SU-DHL-6 (cell line): ENCODE measurements around the gene GGA3.

Experiments
- H2AFZ ChIP-seq: fragments of 200-600 bp; sonication (generic); 2 replicates; pipeline ENCODE4 v1.6.1; 2014; ENCODE audit warnings: low read depth, mild to moderate bottlenecking, moderate library complexity, mixed read lengths, antibody characterized with exemption, low read length; ENCODE audit not compliant: severe bottlenecking
- H3F3A ChIP-seq: fragments of 200-600 bp; shearing (Covaris generic); 2 replicates; pipeline ENCODE4 v1.6.0; 2016; ENCODE audit warnings: antibody characterized with exemption, mild to moderate bottlenecking; ENCODE audit not compliant: insufficient read depth
- H3K27ac ChIP-seq: fragments of 200-600 bp; sonication (generic); 2 replicates; pipeline ENCODE4 v1.5.1; 2016; ENCODE audit warnings: low read depth, mild to moderate bottlenecking, low read length, moderate library complexity, mixed read lengths
- H3K27me3 ChIP-seq: fragments of 200-600 bp; sonication (generic), shearing (Covaris generic); 2 replicates; pipeline ENCODE4 v1.6.0; 2014; ENCODE audit warnings: mild to moderate bottlenecking, low read length
- H3K36me3 ChIP-seq: fragments of 200-600 bp; sonication (generic); 2 replicates; pipeline ENCODE4 v1.6.1; 2014; ENCODE audit warnings: mild to moderate bottlenecking, low read length, mixed read lengths
- H3K4me2 ChIP-seq: fragments of 300-600, 200-600 bp; shearing (Covaris generic), sonication (generic); 2 replicates; pipeline ENCODE4 v1.6.0; 2014; ENCODE audit warnings: low read length, low read depth, mild to moderate bottlenecking; ENCODE audit not compliant: poor library complexity, severe bottlenecking
- H3K4me3 ChIP-seq: fragments of 200-600 bp; sonication (generic); 2 replicates; pipeline ENCODE4 v1.5.1; 2014; ENCODE audit warnings: antibody characterized with exemption, low read length, mild to moderate bottlenecking, mixed read lengths; ENCODE audit not compliant: insufficient read depth, poor library complexity, severe bottlenecking
- H3K79me2 ChIP-seq: fragments of 200-600 bp; sonication (generic); 2 replicates; pipeline ENCODE4 v1.6.1; 2014; ENCODE audit warnings: mild to moderate bottlenecking, low read length, moderate library complexity; ENCODE audit not compliant: insufficient read depth
- H3K9ac ChIP-seq: fragments of 200-600 bp; sonication (generic); 2 replicates; pipeline ENCODE4 v1.7.0; 2014; ENCODE audit warnings: mild to moderate bottlenecking, low read length
- H3K9me2 ChIP-seq: fragments of 200-600 bp; sonication (generic); replicated peaks from 2 replicates; pipeline ENCODE4 v1.6.1; 2014; ENCODE audit warnings: low read length; ENCODE audit not compliant: insufficient read depth
- H3K9me3 ChIP-seq: fragments of 200-600 bp; sonication (generic); 2 replicates; pipeline ENCODE4 v1.6.1; 2014; ENCODE audit warnings: low read length, mixed read lengths; ENCODE audit not compliant: insufficient read depth
- H4K20me1 ChIP-seq: fragments of 200-600 bp; sonication (generic); 2 replicates; pipeline ENCODE4 v1.6.1; 2014; ENCODE audit warnings: low read depth, mild to moderate bottlenecking, antibody characterized with exemption, low read length, moderate library complexity, mixed read lengths
- CTCF ChIP-seq: fragments of 200-600 bp; sonication (generic); IDR thresholded peaks from one replicate; pipeline ENCODE4 v1.5.1; 2017; ENCODE audit warnings: antibody characterized with exemption, mild to moderate bottlenecking, low read length, moderate library complexity; ENCODE audit not compliant: insufficient read depth, poor library complexity, severe bottlenecking
- EZH2phosphoT487 ChIP-seq: fragments of 200-600 bp; sonication (generic), shearing (Covaris generic); conservative IDR thresholded peaks from 2 replicates; pipeline ENCODE4 v1.6.1; 2018; ENCODE audit warnings: mild to moderate bottlenecking, antibody characterized with exemption, low read length, moderate library complexity, mixed read lengths

The GGA3 gene

GRCh38 chr17:75266316-75267152, 5.1 kb upstream of the GGA3 start:
- Histone ChIP-seq H3K9me2 (no peaks in the 10 kb centered on the region), H3K4me2 (no peak overlapping the region), H3K4me3 (no peak overlapping the region), H3K79me2 (peaks cover 30% of the 10 kb centered on the region), H3K27me3 (no peaks in the 10 kb centered on the region), H3K27ac (no peak overlapping the region), H3K9ac (no peak overlapping the region), H3K9me3 (no peaks in the 10 kb centered on the region), H2AFZ (no peak overlapping the region), H4K20me1 (no peaks in the 10 kb centered on the region), H3K36me3 (no peaks in the 10 kb centered on the region), H3F3A (peaks cover 9% of the 10 kb centered on the region)
- TF ChIP-seq EZH2phosphoT487: no peak
- TF ChIP-seq CTCF: no peak

GRCh38 chr17:75265614-75266315, 4.4 kb upstream of the GGA3 start:
- H3K27me3 ChIP-seq: no peaks in the 10 kb centered on the region
- no peak overlapping the region for H3K4me3 ChIP-seq
- H3K27ac ChIP-seq: no peak overlapping the region
- no peak overlapping the region for H2AFZ ChIP-seq
- H3F3A ChIP-seq: peaks cover 9% of the 10 kb centered on the region
- no peak overlapping the region for H3K4me2 ChIP-seq
- H3K79me2 ChIP-seq: peaks cover 36% of the 10 kb centered on the region
- H3K9me3 ChIP-seq: no peaks in the 10 kb centered on the region
- TF ChIP-seq CTCF: no peak
- TF ChIP-seq EZH2phosphoT487: no peak
- H3K36me3 ChIP-seq: no peaks in the 10 kb centered on the region
- no peak overlapping the region for H3K9ac ChIP-seq
- H3K9me2 ChIP-seq: no peaks in the 10 kb centered on the region
- H4K20me1 ChIP-seq: no peaks in the 10 kb centered on the region

- Histone ChIP-seq H3K4me2 (peak overlapping the region; percentile 71), H3K9me3 (no peaks in the 10 kb centered on the region), H3K79me2 (peaks cover 48% of the 10 kb centered on the region), H2AFZ (no peak overlapping the region), H3K27me3 (no peaks in the 10 kb centered on the region), H3K27ac (no peak overlapping the region), H3K9me2 (no peaks in the 10 kb centered on the region), H3F3A (no peaks in the 10 kb centered on the region), H4K20me1 (no peaks in the 10 kb centered on the region), H3K4me3 (peak overlapping the region; percentile 56), H3K36me3 (no peaks in the 10 kb centered on the region), H3K9ac (peak overlapping the region; percentile 83)
- TF ChIP-seq CTCF (no peak), EZH2phosphoT487 (no peak)
These were observed 1.6 kb upstream of the GGA3 start for GRCh38 chr17:75263055-75263454.
